Right cardiac atrium (tissue), 5 donors: ENCODE data around the gene FZR1. TPM values are rescaled to one million over a fixed set of nuclear protein-coding genes. Genes with fewer than 3 reads are reported as not detected.

Source experiments
- ATAC-seq, 2 donors: fragments of 200-7000 bp; cut with Tn5 transposase; one replicate each; pipeline versions ENCODE4 v1.8.0 to v1.9.1; 2020; ENCODE audit warnings: moderate library complexity in 2 of 2, mild to moderate bottlenecking in 1 of 2
- DNase-seq, 3 donors: peaks; one replicate each; pipeline ENCODE4 v3.0.0-alpha.2; 2020
- H3K27ac ChIP-seq: one replicate; pipeline ENCODE4 v1.5.1; 2013; ENCODE audit warnings: mild to moderate bottlenecking, low read length, control low read depth, moderate library complexity
- H3K27me3 ChIP-seq: one replicate; pipeline ENCODE4 v1.6.1; 2013; ENCODE audit not compliant: control insufficient read depth, insufficient read depth
- H3K4me1 ChIP-seq: one replicate; pipeline ENCODE4 v1.6.1; 2013; ENCODE audit warnings: low read length; ENCODE audit not compliant: control insufficient read depth, insufficient read depth
- H3K4me3 ChIP-seq: one replicate; pipeline ENCODE4 v1.5.1; 2013; ENCODE audit warnings: low read length, control low read depth
- H3K9me3 ChIP-seq: one replicate; pipeline ENCODE4 v1.6.1; 2013; ENCODE audit warnings: low read length; ENCODE audit not compliant: control insufficient read depth
- WGBS: extraction: QIAGEN DNeasy Blood & Tissue Kit; methylation state at CpG from one replicate; pipeline ENCODE4 v1.1.7; 2013; 5-methylcytosine and 5-hydroxymethylcytosine counted together
- intact Hi-C, 4 donors: fragments of 100-400 bp; cut with DNase I; formaldehyde crosslinking; loops; one replicate each; pipeline versions ENCODE4 v1.11.0 to v1.14.0; 2022 to 2023
- polyA plus RNA-seq: library from polyadenylated mRNA; stranded (reverse); fragments of 200-250 nt; gene quantifications from one replicate; pipeline ENCODE4 v1.2.3, GENCODE V29; 2013
- total RNA-seq, 4 donors: library from RNA; stranded (reverse); fragmentation: NEBNext Ultra II Directional; extraction: Animal tissue kit (Norgen Biotek cat#: 25700); gene quantifications; one replicate each; pipeline ENCODE4 v1.2.1, GENCODE V29; 2021
- donor health status: healthy with polysubstance abuse.
- donor health status: DM: no; HTN: yes; CAD: no.
- donor health status: DM: no; HTN: no; CAD: no.
- donor health status: DM: no; HTN: yes; CAD: no; lungs with severe emphysema.
- donor health status: DM: yes; HTN: yes; CAD: no.

The FZR1 gene
- total and polyA plus RNA-seq, 5 donors, result 14.3 to 23.3 (median 20.4) TPM

- intact Hi-C loops, result no loop called here
- Histone ChIP-seq H3K4me1 (no peaks in the 10 kb centered on the region), H3K27me3 (no peaks in the 10 kb centered on the region), H3K4me3 (no peak overlapping the region), H3K27ac (no peak overlapping the region), H3K9me3 (no peaks in the 10 kb centered on the region)
- ATAC-seq (no peak), DNase-seq (no peak)
- 78% methylated on average over 2 of the region's 2 CpGs for WGBS
These were observed 12.5 kb downstream of the FZR1 start for GRCh38 chr19:3518659-3519058.

GRCh38 chr19:3519126-3519525, 13.0 kb downstream of the FZR1 start:
- H3K4me1 ChIP-seq, result no peaks in the 10 kb centered on the region
- intact Hi-C loops, result no loop called here
- no peak overlapping the region for H3K4me3 ChIP-seq
- no peak overlapping the region for H3K27ac ChIP-seq
- no peak for ATAC-seq
- no peaks in the 10 kb centered on the region for H3K9me3 ChIP-seq
- WGBS, result 84% methylated on average over 18 of the region's 18 CpGs
- DNase-seq, result no peak
- no peaks in the 10 kb centered on the region for H3K27me3 ChIP-seq

GRCh38 chr19:3520166-3521103, 14.3 kb downstream of the FZR1 start:
- no peak for ATAC-seq
- Histone ChIP-seq H3K27ac (no peak overlapping the region), H3K27me3 (no peaks in the 10 kb centered on the region), H3K9me3 (no peaks in the 10 kb centered on the region), H3K4me1 (no peaks in the 10 kb centered on the region), H3K4me3 (no peak overlapping the region)
- 79% methylated on average over 37 of the region's 37 CpGs for WGBS
- DNase-seq, result peak in 1 of 3 donors; percentile 57
- intact Hi-C loops, result no loop called here

DNA sequence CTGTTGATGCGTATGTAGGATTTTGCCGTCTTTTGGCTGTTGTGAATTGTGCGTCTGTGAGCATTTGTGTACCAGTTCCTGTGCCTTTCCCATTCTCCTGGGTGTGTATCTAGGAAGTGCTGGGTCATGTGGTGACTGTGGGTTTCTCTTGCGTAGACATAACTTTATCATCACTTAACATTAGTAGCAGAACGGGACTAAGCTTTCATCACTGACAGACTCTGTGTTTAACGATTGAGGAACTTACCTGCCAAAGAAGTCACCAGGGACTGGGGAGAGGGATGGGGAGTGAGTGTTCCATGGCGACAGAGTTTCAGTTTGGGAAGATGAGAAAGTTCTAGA, 15.0 kb downstream of the FZR1 start:
- H3K4me3 ChIP-seq, result no peak overlapping the region
- H3K27me3 ChIP-seq, result no peaks in the 10 kb centered on the region
- intact Hi-C loops, result no loop called here
- DNase-seq (no peak), ATAC-seq (no peak)
- no peaks in the 10 kb centered on the region for H3K9me3 ChIP-seq
- H3K27ac ChIP-seq, result no peak overlapping the region
- WGBS, result 82% methylated on average over 7 of the region's 7 CpGs
- no peaks in the 10 kb centered on the region for H3K4me1 ChIP-seq

- no peak for ATAC-seq
- Histone ChIP-seq H3K4me3 (no peak overlapping the region), H3K27me3 (no peaks in the 10 kb centered on the region), H3K4me1 (no peaks in the 10 kb centered on the region), H3K27ac (no peak overlapping the region), H3K9me3 (no peaks in the 10 kb centered on the region)
- intact Hi-C loops, result no loop called here
- peak in 1 of 3 donors; percentile 65 for DNase-seq
- WGBS, result 92% methylated on average over 40 of the region's 40 CpGs
These were observed 16.6 kb downstream of the FZR1 start for GRCh38 chr19:3522421-3523360.

GRCh38 chr19:3523361-3524077, 17.4 kb downstream of the FZR1 start:
- Histone ChIP-seq H3K9me3 (no peaks in the 10 kb centered on the region), H3K27me3 (no peaks in the 10 kb centered on the region), H3K4me3 (no peak overlapping the region), H3K27ac (no peak overlapping the region), H3K4me1 (no peaks in the 10 kb centered on the region)
- WGBS, result 91% methylated on average over 21 of the region's 21 CpGs
- DNase-seq, result no peak
- intact Hi-C loops, result no loop called here
- ATAC-seq, result no peak

DNA sequence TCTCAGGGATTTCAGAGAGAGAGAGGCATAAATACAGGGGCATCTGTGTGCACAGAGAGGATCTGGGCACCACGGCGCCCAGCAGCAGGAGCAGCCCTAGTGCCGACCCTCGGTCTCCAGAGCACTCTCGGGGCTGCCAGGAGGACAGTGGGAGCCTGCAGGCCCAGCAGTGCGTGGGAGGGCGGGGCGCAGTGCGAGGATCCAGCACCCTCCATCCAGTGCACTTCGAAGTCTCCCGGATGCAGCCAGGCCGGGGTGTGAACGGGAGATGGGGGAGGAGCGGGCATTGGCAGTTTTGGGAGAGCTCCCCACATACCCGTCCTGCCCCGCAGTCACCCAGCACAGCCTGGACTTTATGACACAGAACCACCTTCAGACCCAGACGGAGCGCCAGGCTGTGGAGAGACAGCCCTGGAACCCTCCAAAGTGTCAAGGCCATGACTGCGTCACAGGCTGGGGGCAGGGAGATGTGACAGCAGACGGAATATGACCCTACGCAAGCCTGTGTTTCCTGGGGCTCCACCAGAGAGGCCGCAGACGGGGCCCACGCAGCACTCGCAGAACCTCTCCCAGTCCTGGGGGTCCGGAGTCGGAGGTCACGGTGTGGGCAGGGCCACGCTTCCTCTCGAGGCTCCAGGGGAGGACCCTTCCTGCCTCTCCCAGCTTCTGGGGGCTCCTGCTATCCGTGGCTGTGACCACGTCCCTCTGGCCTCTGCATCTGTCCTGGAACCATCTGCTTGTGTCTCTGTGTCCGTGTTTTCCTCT, 18.1 kb downstream of the FZR1 start:
- H3K4me3 ChIP-seq, result no peak overlapping the region
- no peaks in the 10 kb centered on the region for H3K4me1 ChIP-seq
- no peaks in the 10 kb centered on the region for H3K9me3 ChIP-seq
- 93% methylated on average over 33 of the region's 33 CpGs for WGBS
- no peak for ATAC-seq
- intact Hi-C loops, result no loop called here
- no peaks in the 10 kb centered on the region for H3K27me3 ChIP-seq
- DNase-seq, result peak in 1 of 3 donors; percentile 25
- H3K27ac ChIP-seq, result no peak overlapping the region

- Histone ChIP-seq H3K4me3 (no peak overlapping the region), H3K27me3 (no peaks in the 10 kb centered on the region), H3K9me3 (no peaks in the 10 kb centered on the region), H3K4me1 (no peaks in the 10 kb centered on the region), H3K27ac (no peak overlapping the region)
- ATAC-seq (no peak), DNase-seq (no peak)
- intact Hi-C loops, result no loop called here
- 92% methylated on average over 20 of the region's 20 CpGs for WGBS
These were observed 18.9 kb downstream of the FZR1 start for GRCh38 chr19:3524904-3525451.

DNA sequence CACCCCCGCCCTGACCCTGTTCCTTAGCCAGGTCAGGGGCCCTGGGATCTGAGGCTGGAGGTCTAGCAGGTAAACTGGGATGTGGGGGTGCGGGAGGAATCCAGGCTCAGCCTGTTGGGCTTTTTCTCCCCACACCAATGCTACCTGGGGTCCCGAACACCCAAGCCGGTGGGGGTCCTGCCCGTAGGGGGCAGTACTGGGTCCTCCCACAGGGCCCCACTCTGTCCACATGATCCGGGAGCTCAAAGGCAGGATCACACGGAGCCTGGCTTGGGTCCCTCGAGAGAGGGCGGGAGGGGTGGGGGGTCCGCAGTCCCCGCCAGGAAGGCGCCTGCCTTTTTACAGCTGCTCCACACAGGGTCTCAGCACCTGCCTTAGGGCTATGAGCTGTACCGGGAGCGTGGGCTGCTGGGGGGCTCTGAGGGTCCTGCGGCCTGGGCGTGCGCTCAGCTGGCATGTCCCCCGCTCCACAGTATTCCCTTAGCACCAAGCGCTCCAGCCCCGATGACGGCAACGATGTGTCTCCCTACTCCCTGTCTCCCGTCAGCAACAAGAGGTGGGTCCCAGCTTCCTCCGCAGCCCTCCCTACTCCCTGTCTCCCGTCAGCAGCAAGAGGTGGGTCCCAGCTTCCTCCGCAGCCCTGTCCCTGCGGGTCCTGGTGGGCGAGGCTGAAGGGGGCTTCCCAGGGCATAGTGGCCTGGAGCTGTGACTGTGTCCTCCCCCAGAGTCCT, 20.6 kb downstream of the FZR1 start:
- peak in 1 of 3 donors; percentile 40 for DNase-seq
- Histone ChIP-seq H3K27ac (no peak overlapping the region), H3K4me3 (no peak overlapping the region), H3K27me3 (no peaks in the 10 kb centered on the region), H3K9me3 (no peaks in the 10 kb centered on the region), H3K4me1 (no peaks in the 10 kb centered on the region)
- WGBS, result 94% methylated on average over 28 of the region's 28 CpGs
- intact Hi-C loops, result no loop called here
- no peak for ATAC-seq
